Subcutaneous abdominal adipose tissue (tissue), 5 donors: ENCODE measurements around the gene TNFRSF8.

Experiments used
- H3K27ac ChIP-seq: one replicate; pipeline ENCODE4 v1.7.0; 2013; ENCODE audit warnings: low read depth, mild to moderate bottlenecking, inconsistent platforms, low read length, moderate library complexity
- H3K27me3 ChIP-seq, 5 donors: one replicate each; pipeline ENCODE4 v1.7.0; 2013; ENCODE audit warnings: low read length in 5 of 5, inconsistent platforms in 1 of 5; ENCODE audit not compliant: control insufficient read depth in 5 of 5, insufficient read depth in 4 of 5
- H3K36me3 ChIP-seq, 5 donors: one replicate each; pipeline ENCODE4 v1.7.0; 2013; ENCODE audit warnings: low read length in 5 of 5; ENCODE audit not compliant: control insufficient read depth in 5 of 5, insufficient read depth in 5 of 5
- H3K4me1 ChIP-seq, 5 donors: one replicate each; pipeline ENCODE4 v1.7.0; 2013; ENCODE audit warnings: low read length in 5 of 5, mild to moderate bottlenecking in 3 of 5, moderate library complexity in 1 of 5; ENCODE audit not compliant: control insufficient read depth in 5 of 5, insufficient read depth in 5 of 5
- H3K4me3 ChIP-seq, 5 donors: one replicate each; pipeline ENCODE4 v1.7.0; 2013; ENCODE audit warnings: low read length in 5 of 5, low read depth in 1 of 5
- H3K9ac ChIP-seq, 5 donors: one replicate each; pipeline ENCODE4 v1.7.0; 2013; ENCODE audit warnings: low read length in 5 of 5, mild to moderate bottlenecking in 4 of 5, moderate library complexity in 3 of 5
- H3K9me3 ChIP-seq, 5 donors: one replicate each; pipeline ENCODE4 v1.7.0; 2013; ENCODE audit warnings: low read length in 5 of 5; ENCODE audit not compliant: control insufficient read depth in 5 of 5
- donor health status: healthy.
- donor health status: healthy.
- donor health status: healthy.
- donor health status: healthy.
- donor health status: healthy.

Gene TNFRSF8

DNA sequence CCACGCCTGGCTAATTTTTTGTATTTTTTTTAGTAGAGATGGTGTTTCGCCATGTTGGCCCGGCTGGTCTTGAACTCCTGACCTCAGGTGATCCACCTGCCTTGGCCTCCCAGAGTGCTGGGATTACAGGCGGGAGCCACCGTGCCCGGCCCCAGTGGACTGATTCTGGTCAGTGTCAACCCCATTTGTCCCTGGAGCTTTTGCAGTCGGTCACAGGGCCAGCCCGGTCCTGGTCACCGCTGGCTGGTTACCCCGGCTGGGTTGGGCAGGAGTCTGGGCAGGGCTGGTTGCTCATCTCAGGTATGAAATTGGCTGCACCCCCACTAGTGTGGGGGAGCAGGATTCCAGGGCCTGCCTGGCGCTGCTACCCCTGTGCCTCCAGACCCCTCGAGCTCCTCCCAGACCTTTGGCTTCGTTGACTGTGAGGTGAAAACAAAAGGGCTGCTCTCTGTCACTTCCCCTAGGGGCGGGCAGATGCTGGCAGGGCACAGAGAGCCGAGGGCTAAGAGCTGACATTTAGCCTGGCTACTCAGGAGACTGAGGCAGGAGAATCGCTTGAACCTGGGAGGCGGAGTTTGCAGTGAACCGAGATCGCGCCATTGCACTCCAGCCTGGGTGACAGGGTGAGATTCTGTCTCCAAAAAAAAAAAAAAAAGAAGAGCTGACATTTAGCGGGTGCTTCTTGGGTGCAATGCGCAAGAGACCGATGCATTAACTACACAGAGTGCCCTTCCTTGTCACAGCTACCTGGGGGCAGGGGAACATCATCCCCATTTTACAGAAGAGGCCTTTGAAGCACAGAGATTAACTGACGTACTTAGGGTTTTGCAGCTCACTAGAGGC lies 114.3 kb downstream of the TNFRSF8 start:
- H3K27ac ChIP-seq: peak overlapping the region; percentile 93
- H3K9ac ChIP-seq: peak overlapping the region in 1 of 5 donors; percentile 44
- H3K27me3 ChIP-seq: peaks cover 0 to 4% (median 0%) of the 10 kb centered on the region in 5 donors
- peaks cover 0 to 9% (median 5%) of the 10 kb centered on the region in 5 donors for H3K36me3 ChIP-seq
- no peaks in the 10 kb centered on the region for H3K9me3 ChIP-seq
- peaks cover 14 to 99% (median 90%) of the 10 kb centered on the region in 5 donors for H3K4me1 ChIP-seq
- H3K4me3 ChIP-seq: peak overlapping the region in 4 of 5 donors; percentile 2 to 15 (median 7)

GRCh38 chr1:12177999-12178441 lies 114.9 kb downstream of the TNFRSF8 start:
- H3K9me3 ChIP-seq: no peaks in the 10 kb centered on the region
- peaks cover 9 to 99% (median 90%) of the 10 kb centered on the region in 5 donors for H3K4me1 ChIP-seq
- H3K4me3 ChIP-seq: peak overlapping the region in 4 of 5 donors; percentile 2 to 15 (median 7)
- H3K27me3 ChIP-seq: peaks cover 0 to 4% (median 0%) of the 10 kb centered on the region in 5 donors
- H3K9ac ChIP-seq: peak overlapping the region in 1 of 5 donors; percentile 44
- peak overlapping the region; percentile 93 for H3K27ac ChIP-seq
- peaks cover 0 to 9% (median 5%) of the 10 kb centered on the region in 5 donors for H3K36me3 ChIP-seq

DNA sequence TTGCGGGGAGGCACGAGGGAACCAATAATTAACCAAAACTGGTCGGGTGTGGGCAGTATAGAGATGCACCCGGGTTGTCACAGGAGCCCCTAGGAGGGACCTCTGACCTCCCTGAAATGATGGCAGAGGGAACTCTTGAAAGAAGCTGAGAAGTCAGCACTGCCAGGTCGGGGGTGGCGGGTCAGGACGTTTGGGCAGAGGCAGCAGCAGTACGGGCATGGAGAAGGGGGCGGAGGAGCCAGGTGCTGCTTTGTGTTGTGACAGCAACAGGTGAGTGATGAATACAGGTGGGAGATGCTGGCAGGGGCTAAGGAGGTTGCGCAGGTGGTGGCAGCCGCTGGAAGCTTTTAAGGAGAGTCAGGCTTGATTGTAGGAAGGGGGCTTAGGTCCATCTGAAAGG lies 115.4 kb downstream of the TNFRSF8 start:
- H3K4me1 ChIP-seq: peaks cover 5 to 99% (median 88%) of the 10 kb centered on the region in 5 donors
- H3K9ac ChIP-seq: peak overlapping the region in 2 of 5 donors; percentile 44 to 49
- peak overlapping the region; percentile 93 for H3K27ac ChIP-seq
- peaks cover 0 to 4% (median 0%) of the 10 kb centered on the region in 5 donors for H3K27me3 ChIP-seq
- H3K4me3 ChIP-seq: peak overlapping the region in 2 of 5 donors; percentile 3 to 12
- H3K36me3 ChIP-seq: peaks cover 0 to 9% (median 5%) of the 10 kb centered on the region in 5 donors
- no peaks in the 10 kb centered on the region for H3K9me3 ChIP-seq

DNA sequence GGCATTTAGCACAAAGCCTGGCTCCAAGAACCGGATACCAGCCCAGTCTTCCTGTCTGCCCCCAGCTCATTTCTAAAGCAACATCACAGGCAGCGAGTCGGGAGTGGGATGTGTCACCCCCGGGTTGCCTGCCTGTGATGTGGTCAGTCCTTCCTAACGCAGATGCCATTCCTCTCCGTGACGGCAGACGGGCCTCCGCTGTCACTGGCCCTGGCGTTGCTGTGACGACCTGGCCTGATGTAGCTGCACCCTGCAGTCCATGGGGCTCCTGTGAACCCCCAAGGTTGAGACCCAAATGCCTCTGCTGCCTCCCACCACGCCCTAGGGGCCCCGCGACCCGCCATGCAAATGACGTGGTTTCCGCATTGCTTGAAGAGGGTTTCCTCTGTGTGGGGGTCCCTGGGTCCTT lies 116.0 kb downstream of the TNFRSF8 start:
- peak overlapping the region in 1 of 5 donors; percentile 44 for H3K9ac ChIP-seq
- H3K4me1 ChIP-seq: peaks cover 5 to 99% (median 82%) of the 10 kb centered on the region in 5 donors
- H3K27me3 ChIP-seq: peaks cover 0 to 5% (median 0%) of the 10 kb centered on the region in 5 donors
- peak overlapping the region in 2 of 5 donors; percentile 3 to 12 for H3K4me3 ChIP-seq
- H3K27ac ChIP-seq: peak overlapping the region; percentile 93
- H3K9me3 ChIP-seq: no peaks in the 10 kb centered on the region
- H3K36me3 ChIP-seq: peaks cover 0 to 9% (median 5%) of the 10 kb centered on the region in 5 donors

DNA sequence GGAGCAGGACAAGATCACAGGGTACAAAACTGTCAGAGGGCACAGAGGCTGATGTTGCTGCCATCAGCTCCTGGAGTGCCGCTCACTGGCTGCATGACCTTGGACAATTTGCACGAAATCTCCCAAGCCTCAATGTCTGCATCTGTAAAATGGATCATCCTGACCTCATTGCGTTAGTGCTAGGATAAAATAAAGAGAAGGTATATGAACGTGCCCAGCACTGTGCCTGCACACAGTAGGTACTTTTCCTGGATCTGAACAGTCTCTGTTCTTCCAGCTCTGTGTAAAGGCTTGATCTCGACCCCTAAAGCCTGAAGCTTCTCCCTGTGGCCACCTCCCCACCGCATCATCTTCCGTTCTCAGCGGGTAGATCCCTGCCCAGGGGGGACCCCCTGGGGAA lies 116.6 kb downstream of the TNFRSF8 start:
- Histone ChIP-seq H3K4me3 (no peak overlapping the region), H3K27ac (peak overlapping the region; percentile 93), H3K9ac (no peak overlapping the region), H3K4me1 (peaks cover 8 to 98% (median 81%) of the 10 kb centered on the region in 5 donors), H3K36me3 (peaks cover 0 to 9% (median 5%) of the 10 kb centered on the region in 5 donors), H3K9me3 (no peaks in the 10 kb centered on the region), H3K27me3 (peaks cover 0 to 11% (median 3%) of the 10 kb centered on the region in 5 donors)

GRCh38 chr1:12180315-12180714 lies 117.2 kb downstream of the TNFRSF8 start:
- Histone ChIP-seq H3K27ac (peak overlapping the region; percentile 93), H3K9ac (peak overlapping the region in 2 of 5 donors; percentile 12 to 32), H3K4me1 (peaks cover 11 to 98% (median 81%) of the 10 kb centered on the region in 5 donors)

DNA sequence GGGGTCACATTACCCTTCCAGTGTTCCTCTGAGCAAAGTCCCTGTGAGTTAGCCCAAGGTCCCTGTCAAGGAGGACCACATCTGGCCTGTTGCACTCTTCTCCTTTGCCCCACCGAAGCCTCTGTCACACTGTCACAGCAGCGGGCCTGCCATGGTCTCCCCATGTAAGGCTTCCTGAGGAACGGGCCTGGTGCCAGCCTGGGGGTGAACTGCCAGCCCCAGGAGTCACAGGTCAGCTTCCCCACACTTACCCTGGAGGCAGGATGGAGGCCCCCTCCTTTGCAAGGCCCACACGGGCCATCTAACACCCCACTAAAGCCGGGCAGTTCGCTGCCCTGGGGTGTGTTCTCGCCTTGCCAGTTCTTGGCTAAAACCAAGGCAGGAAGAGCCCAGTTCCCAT lies 117.8 kb downstream of the TNFRSF8 start:
- Histone ChIP-seq H3K4me1 (peaks cover 12 to 98% (median 83%) of the 10 kb centered on the region in 5 donors), H3K9me3 (no peaks in the 10 kb centered on the region), H3K9ac (peak overlapping the region in 4 of 5 donors; percentile 1 to 38 (median 22))

More at GRCh38 chr1:12180315-12180714, 117.2 kb downstream of the TNFRSF8 start:
- H3K36me3 ChIP-seq: peaks cover 0 to 9% (median 5%) of the 10 kb centered on the region in 5 donors
- H3K4me3 ChIP-seq: peak overlapping the region in 1 of 5 donors; percentile 1
- no peaks in the 10 kb centered on the region for H3K9me3 ChIP-seq
- peaks cover 0 to 16% (median 3%) of the 10 kb centered on the region in 5 donors for H3K27me3 ChIP-seq

GRCh38 chr1:12181568-12181967 lies 118.5 kb downstream of the TNFRSF8 start:
- peak overlapping the region; percentile 93 for H3K27ac ChIP-seq
- peak overlapping the region in 1 of 5 donors; percentile 32 for H3K9ac ChIP-seq
- H3K4me1 ChIP-seq: peaks cover 17 to 99% (median 87%) of the 10 kb centered on the region in 5 donors

More for the DNA sequence above, 117.8 kb downstream of the TNFRSF8 start:
- peak overlapping the region in 1 of 5 donors; percentile 1 for H3K4me3 ChIP-seq
- peaks cover 0 to 9% (median 5%) of the 10 kb centered on the region in 5 donors for H3K36me3 ChIP-seq
- peaks cover 0 to 21% (median 3%) of the 10 kb centered on the region in 5 donors for H3K27me3 ChIP-seq
- peak overlapping the region; percentile 93 for H3K27ac ChIP-seq

GRCh38 chr1:12182410-12182984 lies 119.4 kb downstream of the TNFRSF8 start:
- peaks cover 18 to 99% (median 83%) of the 10 kb centered on the region in 5 donors for H3K4me1 ChIP-seq
- no peak overlapping the region for H3K4me3 ChIP-seq
- no peaks in the 10 kb centered on the region for H3K9me3 ChIP-seq
- H3K36me3 ChIP-seq: peaks cover 0 to 9% (median 5%) of the 10 kb centered on the region in 5 donors
- peaks cover 0 to 22% (median 3%) of the 10 kb centered on the region in 5 donors for H3K27me3 ChIP-seq
- H3K9ac ChIP-seq: peak overlapping the region in 1 of 5 donors; percentile 17
- H3K27ac ChIP-seq: peak overlapping the region; percentile 93

More at GRCh38 chr1:12181568-12181967, 118.5 kb downstream of the TNFRSF8 start:
- Histone ChIP-seq H3K36me3 (peaks cover 0 to 9% (median 5%) of the 10 kb centered on the region in 5 donors), H3K9me3 (no peaks in the 10 kb centered on the region), H3K27me3 (peaks cover 0 to 21% (median 3%) of the 10 kb centered on the region in 5 donors), H3K4me3 (no peak overlapping the region)
